K562 (cell line): Measurements from ENCODE around the gene CLEC1A. TPM values are rescaled to one million over a fixed set of nuclear protein-coding genes. Genes with fewer than 3 reads are reported as not detected.

ENCODE experiments used
- ATAC-seq: fragments of 200-7000 bp; cut with Tn5 transposase; 3 replicates; pipeline ENCODE4 v1.9.1; 2020; ENCODE audit warnings: moderate library complexity
- BruUV-seq: library from RNA; stranded (reverse); fragments of 400-500 nt; replicated peaks from 2 replicates; lab custom pipeline; 2021; lab: Mats Ljungman, UMichigan
- CTCF ChIA-PET: fragments of 300-600 bp; formaldehyde crosslinking; extraction: SDS; loops from one replicate; lab custom pipeline; 2021; ENCODE audit warnings: low intra/inter-chr PET ratio; lab: Yijun Ruan, JAX
- POLR2A ChIA-PET: fragments of 300-600, 350-650 bp; sonication (Branson Sonifier 250); formaldehyde crosslinking; extraction: SDS; loops from one replicate; lab custom pipeline; 2021; ENCODE audit warnings: antibody characterized with exemption, inconsistent platforms; lab: Yijun Ruan, JAX
- DNase-seq, 4 experiments: peaks; one replicate each; pipeline versions ENCODE4 v3.0.0 to v3.0.0-alpha.2; 2011 to 2018; ENCODE audit warnings: low spot score in 3 of 4, mixed read lengths in 3 of 4; ENCODE audit errors: extremely low read depth in 1 of 4
- FAIRE-seq: peaks from 2 replicates; lab custom pipeline; 2011; peaks lifted over from hg19 to GRCh38; lab: Jason Lieb, UNC
- H2AFZ ChIP-seq: 2 replicates; pipeline ENCODE4 v1.6.0; 2011; ENCODE audit warnings: low read depth, low read length, control low read depth, inconsistent platforms
- H3K27ac ChIP-seq: fragments of 200-600 bp; 3 replicates; pipeline ENCODE4 v1.8.0; 2011; ENCODE audit warnings: low read depth, mild to moderate bottlenecking, control low read depth, inconsistent platforms, low read length, moderate library complexity, mixed read lengths; ENCODE audit errors: extremely low read depth
- H3K27me3 ChIP-seq, 2 experiments: fragments of 300-600 bp in 1 of 2; 2 replicates in 1 of 2; 3 replicates in 1 of 2; pipeline versions ENCODE4 v1.6.0 to v1.8.0; 2011; ENCODE audit warnings: inconsistent platforms in 2 of 2, low read length in 2 of 2, mild to moderate bottlenecking in 1 of 2, mixed read lengths in 1 of 2, moderate library complexity in 1 of 2; ENCODE audit not compliant: control insufficient read depth in 2 of 2, insufficient read depth in 2 of 2
- H3K36me3 ChIP-seq: fragments of 300-600 bp; 3 replicates; pipeline ENCODE4 v1.8.0; 2011; ENCODE audit warnings: mild to moderate bottlenecking, low read length, inconsistent platforms; ENCODE audit not compliant: control insufficient read depth, insufficient read depth
- H3K4me1 ChIP-seq, 2 experiments: fragments of 200-600 bp in 1 of 2; replicated peaks in 1 of 2; 2 replicates in 1 of 2; 3 replicates in 1 of 2; pipeline versions ENCODE4 v1.5.1 to v1.8.0; 2011; ENCODE audit warnings: inconsistent platforms in 2 of 2, low read length in 2 of 2, mild to moderate bottlenecking in 1 of 2, mixed read lengths in 1 of 2, moderate library complexity in 1 of 2; ENCODE audit not compliant: control insufficient read depth in 2 of 2, insufficient read depth in 2 of 2
- H3K4me2 ChIP-seq: 2 replicates; pipeline ENCODE4 v1.6.1; 2011; ENCODE audit warnings: low read length, control low read depth, inconsistent platforms, mixed read lengths; ENCODE audit not compliant: insufficient read depth
- H3K4me3 ChIP-seq: fragments of 200-600 bp; sonication (generic), shearing (Covaris generic); 2 replicates; pipeline ENCODE4 v1.5.1; 2016; ENCODE audit warnings: control low read depth, inconsistent platforms
- H3K79me2 ChIP-seq: fragments of 200-600 bp; 3 replicates; pipeline ENCODE4 v1.8.0; 2011; ENCODE audit warnings: low read length, inconsistent platforms; ENCODE audit not compliant: control insufficient read depth, insufficient read depth
- H3K9ac ChIP-seq, 2 experiments: 2 replicates each; pipeline versions ENCODE4 v1.6.0 to v1.6.1; 2011; ENCODE audit warnings: low read depth in 2 of 2, low read length in 2 of 2, control low read depth in 1 of 2, inconsistent platforms in 1 of 2, mild to moderate bottlenecking in 1 of 2, mixed read lengths in 1 of 2; ENCODE audit not compliant: insufficient read depth in 1 of 2
- H3K9me1 ChIP-seq: one replicate; pipeline ENCODE4 v1.6.0; 2011; ENCODE audit warnings: inconsistent platforms, mild to moderate bottlenecking, low read length, moderate library complexity; ENCODE audit not compliant: control insufficient read depth, insufficient read depth
- H3K9me3 ChIP-seq: replicated peaks from 2 replicates; pipeline ENCODE4 v1.5.1; 2011; ENCODE audit warnings: low read depth, low read length, inconsistent platforms; ENCODE audit not compliant: control insufficient read depth, insufficient read depth
- H4K20me1 ChIP-seq: replicated peaks from 2 replicates; pipeline ENCODE4 v1.6.1; 2011; ENCODE audit warnings: low read length, inconsistent platforms, mixed read lengths; ENCODE audit not compliant: control insufficient read depth, insufficient read depth
- EP400 ChIP-seq: fragments of 450-650 bp; IDR thresholded peaks from 2 replicates; pipeline ENCODE4 v1.6.1; 2017; ENCODE audit warnings: antibody characterized with exemption, mild to moderate bottlenecking, moderate library complexity
- FOXM1 ChIP-seq, 2 experiments: fragments of 450-650 bp in 1 of 2; sonication (generic) in 1 of 2; formaldehyde crosslinking in 1 of 2; IDR thresholded peaks; 2 replicates each; pipeline versions ENCODE4 v1.6.1 to v1.9.0; 2017 to 2022; ENCODE audit warnings: low read depth in 2 of 2, mild to moderate bottlenecking in 2 of 2, missing genetic modification reagents in 1 of 2, moderate library complexity in 1 of 2
- GATA2 ChIP-seq: sonication (generic); formaldehyde crosslinking; IDR thresholded peaks from 2 replicates; pipeline ENCODE4 v1.4.0; 2020; ENCODE audit warnings: mild to moderate bottlenecking, missing genetic modification reagents
- KAT8 ChIP-seq: fragments of 450-650 bp; IDR thresholded peaks from 2 replicates; pipeline ENCODE4 v1.6.1; 2016; ENCODE audit warnings: low read depth, mild to moderate bottlenecking
- NFE2L1 ChIP-seq: fragments of 450-650 bp; IDR thresholded peaks from 2 replicates; pipeline ENCODE4 v1.6.1; 2016; ENCODE audit warnings: missing genetic modification characterization, low read depth, mild to moderate bottlenecking, missing compliant biosample characterization, moderate library complexity, borderline replicate concordance
- PCBP1 ChIP-seq: fragments of 200-400 bp; formaldehyde crosslinking; IDR thresholded peaks from 2 replicates; pipeline ENCODE4 v1.6.1; 2018; ENCODE audit warnings: mild to moderate bottlenecking, low read depth, low read length; ENCODE audit not compliant: poor library complexity, severe bottlenecking
- ZNF124 ChIP-seq: sonication (generic); formaldehyde crosslinking; IDR thresholded peaks from 2 replicates; pipeline ENCODE4 v1.8.1; 2022; ENCODE audit warnings: missing genetic modification reagents
- ZNF134 ChIP-seq: fragments of 250-450 bp; sonication (Bioruptor Pico); conservative IDR thresholded peaks from 2 replicates; pipeline ENCODE4 v1.4.0; 2020
- whole genome bisulfite sequencing: fragments of 100-300 bp; shearing (Covaris generic); methylation state at CpG from one replicate; pipeline ENCODE4 v1.1.6; 2016; ENCODE audit warnings: low coverage, mixed read lengths; ENCODE audit not compliant: insufficient coverage; ENCODE audit errors: missing lambda C conversion rate; 5-methylcytosine and 5-hydroxymethylcytosine counted together
- in situ Hi-C: fragments of 300-500 bp; cut with MboI; formaldehyde crosslinking; loops from 4 replicates; pipeline ENCODE4 v1.15.0; 2018; ENCODE audit warnings: inconsistent platforms, mixed read lengths
- intact Hi-C: fragments of 100-400 bp; cut with micrococcal nuclease; formaldehyde crosslinking; loops from 2 replicates; pipeline ENCODE4 v1.14.2; 2022
- polyA plus RNA-seq, 8 experiments: library from polyadenylated mRNA; depleted of rRNA in 4 of 8; stranded (reverse) in 5 of 8; unstranded in 3 of 8; fragments of >200 nt; fragmentation: Nextera tagmentation in 2 of 8; fragmentation: Illumina TruSeq in 1 of 8; extraction: Ambion mirVana in 2 of 8; extraction: Trizol in 1 of 8; gene quantifications; 2 replicates each; pipeline versions ENCODE4 v1.2.1 to v1.2.3, GENCODE V29; 2011 to 2014; ENCODE audit warnings: inconsistent platforms in 1 of 8, missing spikeins in 1 of 8
- total RNA-seq, 7 experiments: library from RNA; depleted of rRNA in 6 of 7; stranded (reverse); fragments of >200 nt in 6 of 7; fragmentation: Illumina TruSeq in 2 of 7; extraction: Trizol in 2 of 7; gene quantifications; 2 replicates each; pipeline versions ENCODE4 v1.2.1 to v1.2.3, GENCODE V29; 2011 to 2021; ENCODE audit warnings: low replicate concordance in 1 of 7
- TF ChIP-seq, protein P1 (sequence below): sonication (generic); formaldehyde crosslinking; IDR thresholded peaks from 2 replicates; pipeline ENCODE4 v1.5.0; 2020; ENCODE audit warnings: missing genetic modification reagents
- TF ChIP-seq, protein P2 (sequence below): fragments of 450-650 bp; IDR thresholded peaks from 2 replicates; pipeline ENCODE4 v1.7.1; 2018; ENCODE audit warnings: mild to moderate bottlenecking, low read depth; ENCODE audit not compliant: partially characterized antibody

CLEC1A gene
- total and polyA plus RNA-seq, 9 of the 15 experiments (the other 6 are each of a cell fraction or from before 2014, with no cell fraction given), result 0.04 TPM; not detected in 8

DNA sequence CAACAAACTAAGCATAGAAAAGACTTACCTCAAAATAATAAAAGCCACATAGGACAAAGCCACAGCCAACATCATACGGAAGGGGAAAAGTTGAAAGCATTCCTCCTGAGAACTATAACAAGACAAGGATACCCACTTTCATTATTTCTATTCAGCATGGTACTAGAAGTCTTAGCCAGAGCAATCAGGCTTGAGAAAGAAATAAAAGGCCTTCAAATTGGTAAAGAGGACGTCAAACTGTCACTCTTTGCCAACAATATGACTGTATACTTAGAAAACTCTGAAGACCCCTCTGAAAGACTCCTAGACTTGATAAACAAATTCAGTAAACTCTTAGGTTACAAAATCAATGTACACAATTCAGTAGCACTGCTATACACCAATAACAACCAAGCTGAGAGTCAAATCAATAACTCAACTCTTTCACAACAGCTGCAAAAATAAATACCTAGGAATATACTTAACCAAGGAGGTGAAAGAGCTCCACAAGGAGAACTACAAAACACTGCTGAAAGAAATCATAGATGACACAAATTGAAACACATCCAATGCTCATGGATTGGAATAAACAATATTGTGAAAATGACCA, 11.6 kb upstream of the CLEC1A start:
- no peaks in the 10 kb centered on the region; a peak in 2 of 5 replicates for H3K27me3 ChIP-seq
- TF ChIP-seq ZNF134 (CRISPR knock-in tag), result no peak
- TF ChIP-seq, all 486 proteins: peak for 0
- DNase-seq, result no peak
- Histone ChIP-seq H3K4me1 (peaks cover 0 to 5% of the 10 kb centered on the region in 2 experiments; a peak in 2 of 5 replicates), H3K9ac (no peak overlapping the region), H3K79me2 (no peaks in the 10 kb centered on the region), H3K9me1 (no peaks in the 10 kb centered on the region), H3K27ac (no peak overlapping the region), H3K4me3 (no peak overlapping the region), H3K36me3 (no peaks in the 10 kb centered on the region), H3K4me2 (no peak overlapping the region), H3K9me3 (no peaks in the 10 kb centered on the region), H2AFZ (no peak overlapping the region), H4K20me1 (no peaks in the 10 kb centered on the region)
- FAIRE-seq, result no peak
- ATAC-seq, result no peak
- POLR2A ChIA-PET, result no interaction called here
- BruUV-seq, result no TSS peak
- intact Hi-C loops (no loop called here), in situ Hi-C loops (no loop called here)
- CTCF ChIA-PET, result no interaction called here
- WGBS, result 24% methylated on average over 2 of the region's 2 CpGs

DNA sequence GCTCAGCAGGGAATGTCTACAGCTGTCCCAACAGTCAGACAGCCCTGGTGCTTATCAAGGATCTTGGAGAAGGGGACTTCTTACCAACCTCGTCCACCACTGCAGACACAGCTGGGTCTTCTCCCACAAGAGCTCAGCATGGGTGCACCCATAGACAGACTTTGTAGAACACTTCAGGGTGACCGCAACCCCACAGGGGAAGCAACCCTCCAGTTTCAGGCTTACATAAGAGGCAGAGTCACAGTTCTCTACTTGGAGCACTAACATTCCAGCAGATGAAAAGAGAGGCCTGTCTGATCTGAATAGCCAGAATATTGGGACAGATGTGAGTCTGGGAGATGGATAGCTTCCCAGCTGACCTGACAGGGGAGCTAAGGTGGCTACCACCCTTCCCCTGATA, 3.5 kb upstream of the CLEC1A start:
- ChIA-PET POLR2A (no interaction called here), CTCF (no interaction called here)
- 6% methylated on average over 2 of the region's 2 CpGs for WGBS
- H3K36me3 ChIP-seq, result no peaks in the 10 kb centered on the region
- BruUV-seq, result no TSS peak
- H3K9me3 ChIP-seq, result no peaks in the 10 kb centered on the region
- peaks cover 0 to 6% of the 10 kb centered on the region in 2 experiments; a peak in 1 of 5 replicates for H3K27me3 ChIP-seq
- no peaks in the 10 kb centered on the region for H3K79me2 ChIP-seq
- in situ Hi-C loops, result no loop called here
- FAIRE-seq, result no peak
- no peak overlapping the region for H3K9ac ChIP-seq
- ATAC-seq, result no peak
- no peak overlapping the region for H3K4me3 ChIP-seq
- no peaks in the 10 kb centered on the region for H3K4me1 ChIP-seq
- TF ChIP-seq GATA2 (no peak), KAT8 (no peak), FOXM1 (IDR thresholded peaks at IDR 0.05; ENCODE audit: low read depth) (no peak), FOXM1 (CRISPR knock-in tag; IDR thresholded peaks at IDR 0.05; ENCODE audit: low read depth) (no peak), PCBP1 (no peak), ZNF124 (no peak), EP400 (no peak), NFE2L1 (tag) (no peak)
- TF ChIP-seq, protein P1, sequence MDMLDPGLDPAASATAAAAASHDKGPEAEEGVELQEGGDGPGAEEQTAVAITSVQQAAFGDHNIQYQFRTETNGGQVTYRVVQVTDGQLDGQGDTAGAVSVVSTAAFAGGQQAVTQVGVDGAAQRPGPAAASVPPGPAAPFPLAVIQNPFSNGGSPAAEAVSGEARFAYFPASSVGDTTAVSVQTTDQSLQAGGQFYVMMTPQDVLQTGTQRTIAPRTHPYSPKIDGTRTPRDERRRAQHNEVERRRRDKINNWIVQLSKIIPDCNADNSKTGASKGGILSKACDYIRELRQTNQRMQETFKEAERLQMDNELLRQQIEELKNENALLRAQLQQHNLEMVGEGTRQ (CRISPR knock-in tag), result no peak
- TF ChIP-seq, protein P2, sequence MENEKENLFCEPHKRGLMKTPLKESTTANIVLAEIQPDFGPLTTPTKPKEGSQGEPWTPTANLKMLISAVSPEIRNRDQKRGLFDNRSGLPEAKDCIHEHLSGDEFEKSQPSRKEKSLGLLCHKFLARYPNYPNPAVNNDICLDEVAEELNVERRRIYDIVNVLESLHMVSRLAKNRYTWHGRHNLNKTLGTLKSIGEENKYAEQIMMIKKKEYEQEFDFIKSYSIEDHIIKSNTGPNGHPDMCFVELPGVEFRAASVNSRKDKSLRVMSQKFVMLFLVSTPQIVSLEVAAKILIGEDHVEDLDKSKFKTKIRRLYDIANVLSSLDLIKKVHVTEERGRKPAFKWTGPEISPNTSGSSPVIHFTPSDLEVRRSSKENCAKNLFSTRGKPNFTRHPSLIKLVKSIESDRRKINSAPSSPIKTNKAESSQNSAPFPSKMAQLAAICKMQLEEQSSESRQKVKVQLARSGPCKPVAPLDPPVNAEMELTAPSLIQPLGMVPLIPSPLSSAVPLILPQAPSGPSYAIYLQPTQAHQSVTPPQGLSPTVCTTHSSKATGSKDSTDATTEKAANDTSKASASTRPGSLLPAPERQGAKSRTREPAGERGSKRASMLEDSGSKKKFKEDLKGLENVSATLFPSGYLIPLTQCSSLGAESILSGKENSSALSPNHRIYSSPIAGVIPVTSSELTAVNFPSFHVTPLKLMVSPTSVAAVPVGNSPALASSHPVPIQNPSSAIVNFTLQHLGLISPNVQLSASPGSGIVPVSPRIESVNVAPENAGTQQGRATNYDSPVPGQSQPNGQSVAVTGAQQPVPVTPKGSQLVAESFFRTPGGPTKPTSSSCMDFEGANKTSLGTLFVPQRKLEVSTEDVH, result no peak
- no peak overlapping the region for H3K4me2 ChIP-seq
- H3K27ac ChIP-seq, result no peak overlapping the region
- no peaks in the 10 kb centered on the region for H4K20me1 ChIP-seq
- no peak overlapping the region for H2AFZ ChIP-seq
- intact Hi-C loops, result no loop called here
- H3K9me1 ChIP-seq, result no peaks in the 10 kb centered on the region
- DNase-seq, result no peak
